OCI-LY1 (cell line): ENCODE results near the gene SPATA7.

Source experiments
- EZH2 ChIP-seq: fragments of 200-600 bp; sonication (generic), shearing (Covaris generic); IDR thresholded peaks from 2 replicates; pipeline ENCODE4 v1.8.0; 2017; ENCODE audit warnings: borderline replicate concordance, mixed run types, mild to moderate bottlenecking, antibody characterized with exemption, low read length, moderate library complexity, mixed read lengths
- TF ChIP-seq, protein P1 (sequence below): fragments of 200-600 bp; sonication (generic), shearing (Covaris generic); IDR thresholded peaks from 2 replicates; pipeline ENCODE4 v1.5.1; 2017; ENCODE audit warnings: mild to moderate bottlenecking, antibody characterized with exemption, low read length, moderate library complexity, mixed read lengths

DNA sequence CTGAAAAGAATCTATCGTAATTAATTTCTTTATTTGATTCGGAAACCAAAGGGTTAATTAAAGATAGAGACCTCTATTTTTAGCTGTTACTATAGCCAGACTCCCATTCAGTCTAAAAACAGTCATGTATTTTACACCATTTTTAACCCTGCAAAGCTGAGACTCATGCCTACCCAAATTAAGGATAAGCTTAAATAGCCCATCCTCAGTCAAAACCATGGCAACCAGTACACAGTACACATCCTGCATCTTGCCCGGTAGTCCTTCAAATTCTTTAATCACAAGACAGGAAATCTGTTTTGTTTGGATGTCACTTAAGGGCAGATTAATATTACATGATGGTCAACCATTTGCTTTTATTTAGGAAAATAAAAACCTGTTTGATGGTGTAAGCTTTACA lies 36.9 kb upstream of the SPATA7 start:
- TF ChIP-seq, protein P1, sequence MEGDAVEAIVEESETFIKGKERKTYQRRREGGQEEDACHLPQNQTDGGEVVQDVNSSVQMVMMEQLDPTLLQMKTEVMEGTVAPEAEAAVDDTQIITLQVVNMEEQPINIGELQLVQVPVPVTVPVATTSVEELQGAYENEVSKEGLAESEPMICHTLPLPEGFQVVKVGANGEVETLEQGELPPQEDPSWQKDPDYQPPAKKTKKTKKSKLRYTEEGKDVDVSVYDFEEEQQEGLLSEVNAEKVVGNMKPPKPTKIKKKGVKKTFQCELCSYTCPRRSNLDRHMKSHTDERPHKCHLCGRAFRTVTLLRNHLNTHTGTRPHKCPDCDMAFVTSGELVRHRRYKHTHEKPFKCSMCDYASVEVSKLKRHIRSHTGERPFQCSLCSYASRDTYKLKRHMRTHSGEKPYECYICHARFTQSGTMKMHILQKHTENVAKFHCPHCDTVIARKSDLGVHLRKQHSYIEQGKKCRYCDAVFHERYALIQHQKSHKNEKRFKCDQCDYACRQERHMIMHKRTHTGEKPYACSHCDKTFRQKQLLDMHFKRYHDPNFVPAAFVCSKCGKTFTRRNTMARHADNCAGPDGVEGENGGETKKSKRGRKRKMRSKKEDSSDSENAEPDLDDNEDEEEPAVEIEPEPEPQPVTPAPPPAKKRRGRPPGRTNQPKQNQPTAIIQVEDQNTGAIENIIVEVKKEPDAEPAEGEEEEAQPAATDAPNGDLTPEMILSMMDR: no peak
- no peak for TF ChIP-seq EZH2
